IMR-90 (cell line): Measurements from ENCODE around the gene RNF6. TPM values are rescaled to one million over a fixed set of nuclear protein-coding genes. Genes with fewer than 3 reads are reported as not detected.

ENCODE experiments used
- ATAC-seq: fragments of 200-7000 bp; cut with Tn5 transposase; 2 replicates; pipeline ENCODE4 v1.9.1; 2020; ENCODE audit warnings: low read depth, mild to moderate bottlenecking, moderate library complexity
- BruUV-seq: library from RNA; stranded (reverse); fragments of 400-500 nt; replicated peaks from 2 replicates; lab custom pipeline; 2021; lab: Mats Ljungman, UMichigan
- CTCF ChIA-PET: fragments of 300-600 bp; formaldehyde crosslinking; extraction: SDS; loops from one replicate; lab custom pipeline; 2021; ENCODE audit warnings: antibody characterized with exemption; lab: Yijun Ruan, JAX
- POLR2A ChIA-PET: fragments of 300-600 bp; sonication (Branson Sonifier 250); formaldehyde crosslinking; loops from one replicate; lab custom pipeline; 2022; ENCODE audit warnings: antibody characterized with exemption; ENCODE audit not compliant: unreplicated experiment; lab: Charles Lee
- DNase-seq: peaks from one replicate; pipeline ENCODE4 v3.0.0; 2013
- H2AFZ ChIP-seq: replicated peaks from 2 replicates; pipeline ENCODE3; 2013; ENCODE audit warnings: low read length, mild to moderate bottlenecking; ENCODE audit not compliant: poor library complexity
- H2AK5ac ChIP-seq: 2 replicates; pipeline ENCODE4 v1.6.1; 2013; ENCODE audit warnings: low read depth, low read length, inconsistent platforms
- H2AK9ac ChIP-seq: replicated peaks from 2 replicates; pipeline ENCODE3; 2013; ENCODE audit warnings: mild to moderate bottlenecking, low read depth, low read length, moderate library complexity; ENCODE audit not compliant: poor library complexity
- H2BK120ac ChIP-seq: 2 replicates; pipeline ENCODE4 v1.6.1; 2013; ENCODE audit warnings: low read depth, low read length, inconsistent platforms
- H2BK15ac ChIP-seq: 3 replicates; pipeline ENCODE4 v1.6.1; 2013; ENCODE audit warnings: low read depth, low read length, inconsistent platforms
- H2BK20ac ChIP-seq: 2 replicates; pipeline ENCODE4 v1.6.1; 2013; ENCODE audit warnings: low read depth, mild to moderate bottlenecking, inconsistent platforms, low read length, moderate library complexity
- H2BK5ac ChIP-seq: 2 replicates; pipeline ENCODE4 v1.6.1; 2013; ENCODE audit warnings: mild to moderate bottlenecking, low read depth, low read length, inconsistent platforms; ENCODE audit not compliant: poor library complexity, severe bottlenecking
- H3K14ac ChIP-seq: replicated peaks from 2 replicates; pipeline ENCODE4 v1.6.1; 2013; ENCODE audit warnings: low read depth, low read length, inconsistent platforms
- H3K18ac ChIP-seq: 2 replicates; pipeline ENCODE4 v1.6.1; 2013; ENCODE audit warnings: low read depth, low read length, control low read depth
- H3K23ac ChIP-seq: 2 replicates; pipeline ENCODE4 v1.6.1; 2013; ENCODE audit warnings: low read depth, low read length, inconsistent platforms
- H3K27ac ChIP-seq: 2 replicates; pipeline ENCODE4 v1.5.1; 2013; ENCODE audit warnings: mild to moderate bottlenecking, control low read depth, low read length; ENCODE audit not compliant: insufficient read depth
- H3K27me3 ChIP-seq: 2 replicates; pipeline ENCODE4 v1.6.1; 2013; ENCODE audit warnings: low read length; ENCODE audit not compliant: control insufficient read depth, insufficient read depth
- H3K36me3 ChIP-seq: 2 replicates; pipeline ENCODE4 v1.6.1; 2013; ENCODE audit warnings: low read length, mixed read lengths; ENCODE audit not compliant: control insufficient read depth, insufficient read depth
- H3K4ac ChIP-seq: 2 replicates; pipeline ENCODE4 v1.6.1; 2013; ENCODE audit warnings: low read depth, low read length, inconsistent platforms
- H3K4me1 ChIP-seq: 2 replicates; pipeline ENCODE4 v1.6.1; 2013; ENCODE audit warnings: low read length, mixed read lengths; ENCODE audit not compliant: control insufficient read depth, insufficient read depth
- H3K4me2 ChIP-seq: 2 replicates; pipeline ENCODE4 v1.6.1; 2013; ENCODE audit warnings: low read depth, mild to moderate bottlenecking, control low read depth, low read length, moderate library complexity
- H3K4me3 ChIP-seq: 2 replicates; pipeline ENCODE4 v1.5.1; 2013; ENCODE audit warnings: low read depth, mild to moderate bottlenecking, control low read depth, low read length, moderate library complexity; ENCODE audit not compliant: insufficient read depth
- H3K56ac ChIP-seq: 2 replicates; pipeline ENCODE4 v1.6.1; 2013; ENCODE audit warnings: low read length, inconsistent platforms; ENCODE audit not compliant: insufficient read depth; ENCODE audit errors: extremely low read depth
- H3K79me1 ChIP-seq, 2 experiments: 2 replicates each; pipeline ENCODE4 v1.6.1; 2013; ENCODE audit warnings: low read length in 2 of 2, inconsistent platforms in 1 of 2, low read depth in 1 of 2
- H3K9ac ChIP-seq: 2 replicates; pipeline ENCODE4 v1.6.1; 2013; ENCODE audit warnings: low read depth, low read length, control low read depth
- H3K9me1 ChIP-seq: 2 replicates; pipeline ENCODE4 v1.6.1; 2013; ENCODE audit warnings: low read length, inconsistent platforms; ENCODE audit not compliant: insufficient read depth
- H3K9me3 ChIP-seq: 2 replicates; pipeline ENCODE4 v1.6.1; 2013; ENCODE audit warnings: low read length; ENCODE audit not compliant: control insufficient read depth, insufficient read depth
- H4K20me1 ChIP-seq: 2 replicates; pipeline ENCODE4 v1.6.1; 2013; ENCODE audit warnings: low read length, inconsistent platforms; ENCODE audit not compliant: insufficient read depth
- H4K5ac ChIP-seq: 2 replicates; pipeline ENCODE4 v1.6.1; 2013; ENCODE audit warnings: mild to moderate bottlenecking, low read depth, low read length, control low read depth
- H4K8ac ChIP-seq, 2 experiments: 2 replicates each; pipeline ENCODE4 v1.6.1; 2013; ENCODE audit warnings: low read depth in 2 of 2, low read length in 2 of 2, control low read depth in 1 of 2, inconsistent platforms in 1 of 2
- H4K91ac ChIP-seq: 2 replicates; pipeline ENCODE4 v1.6.1; 2013; ENCODE audit warnings: low read depth, low read length, inconsistent platforms; ENCODE audit not compliant: insufficient read depth
- BHLHE40 ChIP-seq: fragments of 150-350 bp; IDR thresholded peaks from 2 replicates; pipeline ENCODE4 v1.6.1; 2016; ENCODE audit warnings: mild to moderate bottlenecking, low read depth, low read length
- FOS ChIP-seq: fragments of 150-350 bp; IDR thresholded peaks from 2 replicates; pipeline ENCODE4 v1.6.1; 2016; ENCODE audit warnings: low read depth, low read length
- MXI1 ChIP-seq: IDR thresholded peaks from 2 replicates; pipeline ENCODE4 v1.6.1; 2012; ENCODE audit warnings: low read depth, mild to moderate bottlenecking, low read length, moderate library complexity, borderline replicate concordance
- RAD21 ChIP-seq: IDR thresholded peaks from 2 replicates; pipeline ENCODE4 v1.6.1; 2012; ENCODE audit warnings: low read length, improper control_type of control experiment
- dilution Hi-C: fragments of 300-500 bp; cut with HindIII; formaldehyde crosslinking; loops from one replicate; pipeline ENCODE4 v1.14.3; 2018; ENCODE audit warnings: low sequenced_read_pairs; ENCODE audit not compliant: unreplicated experiment
- in situ Hi-C: fragments of 300-500 bp; cut with MboI; formaldehyde crosslinking; loops from 3 replicates; pipeline ENCODE4 v1.14.3; 2019; ENCODE audit warnings: low sequenced_read_pairs, inconsistent platforms, mixed read lengths
- intact Hi-C: fragments of 100-400 bp; cut with micrococcal nuclease; formaldehyde crosslinking; loops from 2 replicates; pipeline ENCODE4 v1.10.0; 2022
- polyA plus RNA-seq, 3 experiments: library from polyadenylated mRNA; depleted of rRNA; stranded (reverse); fragments of >200 nt; gene quantifications; 2 replicates each; pipeline ENCODE4 v1.2.3, GENCODE V29; 2012; ENCODE audit warnings: low replicate concordance in 1 of 3
- total RNA-seq: library from RNA; depleted of rRNA; stranded (reverse); fragments of >200 nt; gene quantifications from 2 replicates; pipeline ENCODE4 v1.2.3, GENCODE V29; 2012

Gene RNF6
- total and polyA plus RNA-seq, 2 of the 4 experiments (the other 2 are of a cell fraction) = 22.9 to 33.3 TPM

GRCh38 chr13:26198116-26198515 is 24.0 kb downstream of the RNF6 start:
- peaks cover 5% of the 10 kb centered on the region; the same call in 1 of the 2 replicates for H3K9me3 ChIP-seq
- H2AK5ac ChIP-seq = no peak overlapping the region
- in situ Hi-C loops = loop anchor here (25.0 kb wide), 1 partner anchor 689 kb away; no protein-coding TSS in a partner anchor
- no peaks in the 10 kb centered on the region for H3K79me1 ChIP-seq
- H3K4ac ChIP-seq = no peak overlapping the region
- ChIA-PET CTCF (interaction anchor here (0.9 to 1.6 kb wide), 2 partner anchors 13 to 360 kb away, joined by 3 to 5 read pairs; no protein-coding TSS in a partner anchor), POLR2A (no interaction called here)
- H3K36me3 ChIP-seq = no peaks in the 10 kb centered on the region
- TF ChIP-seq BHLHE40 (no peak), RAD21 (no peak), FOS (no peak), MXI1 (no peak)
- H2BK15ac ChIP-seq = no peak overlapping the region
- no peak overlapping the region for H3K4me3 ChIP-seq
- no peak overlapping the region for H4K91ac ChIP-seq
- no peak overlapping the region for H4K8ac ChIP-seq
- no peak overlapping the region for H3K9ac ChIP-seq
- no peak overlapping the region for H2BK20ac ChIP-seq
- no peak overlapping the region for H3K18ac ChIP-seq
- no peak overlapping the region for H3K56ac ChIP-seq
- intact Hi-C loops = no loop called here
- ATAC-seq = no peak
- H3K27me3 ChIP-seq = no peaks in the 10 kb centered on the region
- no peak overlapping the region for H2AK9ac ChIP-seq
- no peak overlapping the region for H2AFZ ChIP-seq
- H4K5ac ChIP-seq = no peak overlapping the region
- H3K4me1 ChIP-seq = peaks cover 6% of the 10 kb centered on the region
- H3K23ac ChIP-seq = no peak overlapping the region
- dilution Hi-C loops = no loop called here
- H4K20me1 ChIP-seq = no peaks in the 10 kb centered on the region
- BruUV-seq = no TSS peak
- no peak overlapping the region for H3K27ac ChIP-seq
- H3K4me2 ChIP-seq = no peak overlapping the region
- DNase-seq = no peak
- no peak overlapping the region for H2BK120ac ChIP-seq
- H2BK5ac ChIP-seq = no peak overlapping the region
- H3K9me1 ChIP-seq = no peaks in the 10 kb centered on the region
- no peak overlapping the region for H3K14ac ChIP-seq
